ENCODE results near the gene OR51F2.

DNA sequence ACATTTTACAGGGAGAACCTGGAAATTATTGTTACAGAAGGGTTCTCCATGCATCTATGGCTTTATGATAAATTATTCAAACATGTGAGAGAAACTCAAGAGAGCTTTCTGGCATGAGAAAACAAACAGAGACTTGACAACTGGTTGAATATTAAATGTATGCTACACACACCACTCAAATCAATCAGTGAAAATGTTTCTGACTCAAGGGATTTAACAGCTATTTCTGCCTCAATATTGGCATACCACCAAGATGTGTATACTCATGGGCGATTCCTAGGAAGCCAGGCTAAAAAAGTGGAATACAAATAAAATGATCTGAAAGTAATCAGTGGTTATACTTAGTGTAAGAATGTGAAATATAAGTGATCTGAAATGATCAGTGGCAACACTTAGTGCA lies 44.7 kb downstream of the OR51F2 start:
- TF ChIP-seq, protein P1, sequence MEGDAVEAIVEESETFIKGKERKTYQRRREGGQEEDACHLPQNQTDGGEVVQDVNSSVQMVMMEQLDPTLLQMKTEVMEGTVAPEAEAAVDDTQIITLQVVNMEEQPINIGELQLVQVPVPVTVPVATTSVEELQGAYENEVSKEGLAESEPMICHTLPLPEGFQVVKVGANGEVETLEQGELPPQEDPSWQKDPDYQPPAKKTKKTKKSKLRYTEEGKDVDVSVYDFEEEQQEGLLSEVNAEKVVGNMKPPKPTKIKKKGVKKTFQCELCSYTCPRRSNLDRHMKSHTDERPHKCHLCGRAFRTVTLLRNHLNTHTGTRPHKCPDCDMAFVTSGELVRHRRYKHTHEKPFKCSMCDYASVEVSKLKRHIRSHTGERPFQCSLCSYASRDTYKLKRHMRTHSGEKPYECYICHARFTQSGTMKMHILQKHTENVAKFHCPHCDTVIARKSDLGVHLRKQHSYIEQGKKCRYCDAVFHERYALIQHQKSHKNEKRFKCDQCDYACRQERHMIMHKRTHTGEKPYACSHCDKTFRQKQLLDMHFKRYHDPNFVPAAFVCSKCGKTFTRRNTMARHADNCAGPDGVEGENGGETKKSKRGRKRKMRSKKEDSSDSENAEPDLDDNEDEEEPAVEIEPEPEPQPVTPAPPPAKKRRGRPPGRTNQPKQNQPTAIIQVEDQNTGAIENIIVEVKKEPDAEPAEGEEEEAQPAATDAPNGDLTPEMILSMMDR (conservative IDR thresholded peaks at IDR 0.05 in 1 of 2, IDR thresholded peaks at IDR 0.05 in 1 of 2; ENCODE audit: low read depth in 1 of 2, low read length in 2 of 2), result no peak
- no peak for TF ChIP-seq EZH2 (IDR thresholded peaks at IDR 0.05; ENCODE audit: low read length, missing control alignments)
